Fibroblast of the conjunctiva (primary cell): ENCODE measurements around the gene LOXL3.
"Not testable (repeated sequence)": the region's sequence is repeated elsewhere in the genome, so short reads cannot be mapped to it uniquely, and the experiment has no call there.

Experiments
- DNase-seq: peaks from one replicate; pipeline ENCODE4 v3.0.0-alpha.2; 2010; ENCODE audit warnings: low read depth

LOXL3 gene

DNA sequence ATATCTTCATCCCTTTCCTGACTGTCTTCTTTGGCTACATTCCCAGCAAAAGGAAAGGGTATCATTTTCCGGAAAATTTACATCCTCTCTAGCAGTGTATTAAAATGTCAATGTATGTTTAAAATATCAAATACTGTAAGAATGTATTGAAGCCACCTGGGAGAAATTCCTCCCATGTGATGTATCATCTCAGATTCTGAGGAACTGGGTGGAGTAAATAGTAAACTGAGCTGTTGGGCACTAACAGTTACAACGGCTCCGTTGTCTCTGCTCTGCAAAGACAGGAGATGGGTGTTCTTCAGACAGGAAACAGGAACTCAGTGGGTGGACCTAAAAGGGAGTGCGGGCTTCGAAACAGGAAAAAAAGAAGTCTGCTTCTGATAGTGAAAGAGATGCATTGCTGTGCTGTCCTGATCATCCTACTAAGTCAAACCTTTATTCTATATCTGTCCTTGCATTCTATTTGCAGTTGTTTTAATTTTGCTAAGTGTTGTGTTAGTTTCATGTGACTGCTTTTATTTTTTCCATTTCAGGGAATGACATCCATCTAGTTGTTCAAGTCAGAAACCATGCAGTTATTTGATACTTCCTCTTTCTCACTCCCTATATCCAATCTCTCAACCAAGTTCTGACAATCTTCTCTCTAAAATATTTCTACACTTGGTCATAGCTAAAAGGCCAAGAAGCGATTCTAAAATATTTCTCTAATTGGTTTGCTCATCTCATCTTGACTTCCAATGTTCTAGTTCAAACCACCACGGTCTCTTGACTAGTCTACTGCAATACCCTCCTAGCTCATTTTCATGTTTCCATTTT lies 20.2 kb upstream of the LOXL3 start:
- peak; percentile 47 for DNase-seq

DNA sequence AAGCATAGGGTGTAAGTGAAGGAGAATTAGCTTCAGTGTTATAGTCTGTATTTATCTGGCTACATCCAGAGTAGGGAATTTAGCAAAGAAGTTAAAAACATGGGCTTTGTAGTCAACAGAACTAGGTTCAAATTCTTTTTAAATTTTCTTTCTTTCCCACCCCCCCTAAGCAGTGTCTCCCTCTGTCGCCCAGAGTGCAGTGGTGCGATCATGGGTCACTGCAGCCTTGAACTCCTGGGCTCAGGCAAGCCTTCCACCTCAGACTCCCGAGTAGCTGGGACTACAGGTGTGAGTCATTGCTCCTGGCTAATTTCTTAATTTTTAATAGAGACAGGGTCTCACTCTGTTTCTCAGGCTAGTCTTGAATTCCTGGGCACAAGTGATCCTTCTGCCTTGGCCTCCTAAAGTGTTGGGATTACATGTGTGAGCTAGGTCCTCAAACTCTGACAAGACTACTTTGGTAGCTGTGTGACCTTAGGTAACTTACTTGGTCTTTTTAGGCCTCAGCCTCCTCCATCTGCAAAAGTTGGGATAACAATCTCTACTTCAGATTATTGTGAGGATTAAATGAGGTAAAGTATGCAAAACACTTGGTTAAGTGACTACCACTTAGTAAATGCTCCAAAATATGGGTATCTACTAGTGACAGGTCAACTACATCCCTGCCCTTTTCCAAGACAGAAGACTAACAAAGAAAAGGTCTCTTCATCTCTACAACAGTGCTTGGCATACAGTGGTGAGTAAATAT lies 18.6 kb upstream of the LOXL3 start:
- no peak for DNase-seq

DNA sequence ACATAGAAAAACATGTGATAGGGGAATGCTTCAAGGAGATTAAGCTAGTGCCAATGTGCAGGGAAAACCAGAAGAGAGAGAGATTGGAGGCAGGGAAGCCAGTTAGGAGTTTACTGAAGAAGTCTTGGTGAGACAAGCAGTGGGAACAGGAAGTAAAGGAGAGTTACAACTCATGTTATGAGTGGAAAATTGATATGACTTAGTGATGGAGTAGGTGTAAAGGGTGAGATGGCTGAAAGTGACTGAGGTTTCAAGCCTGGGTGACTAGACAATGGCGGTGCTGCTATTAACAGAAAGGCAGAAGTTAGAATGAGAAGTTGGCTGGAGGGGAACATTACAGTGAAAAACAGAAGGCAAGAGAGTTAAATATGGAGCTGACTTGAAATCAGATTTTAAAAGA lies 17.3 kb upstream of the LOXL3 start:
- DNase-seq: no peak

DNA sequence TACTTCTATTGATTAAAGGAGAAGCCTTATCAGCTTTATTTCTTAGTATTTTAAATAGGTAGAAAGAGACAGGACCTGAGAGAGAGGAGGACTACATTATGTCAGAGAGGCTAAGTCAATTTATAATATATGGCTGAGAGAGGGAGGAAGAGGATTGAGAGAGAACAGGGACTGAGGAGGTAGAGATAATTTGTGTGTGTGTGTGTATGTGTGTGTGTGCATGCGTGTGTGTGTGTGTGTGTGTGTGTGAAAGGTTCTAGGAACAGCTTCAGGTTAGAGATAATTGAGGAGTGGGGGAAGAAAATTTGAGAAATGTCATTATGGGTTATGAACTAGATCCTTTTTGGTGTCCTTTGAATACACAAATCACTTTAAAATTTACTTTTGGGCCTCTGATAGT lies 15.9 kb upstream of the LOXL3 start:
- DNase-seq: no peak

DNA sequence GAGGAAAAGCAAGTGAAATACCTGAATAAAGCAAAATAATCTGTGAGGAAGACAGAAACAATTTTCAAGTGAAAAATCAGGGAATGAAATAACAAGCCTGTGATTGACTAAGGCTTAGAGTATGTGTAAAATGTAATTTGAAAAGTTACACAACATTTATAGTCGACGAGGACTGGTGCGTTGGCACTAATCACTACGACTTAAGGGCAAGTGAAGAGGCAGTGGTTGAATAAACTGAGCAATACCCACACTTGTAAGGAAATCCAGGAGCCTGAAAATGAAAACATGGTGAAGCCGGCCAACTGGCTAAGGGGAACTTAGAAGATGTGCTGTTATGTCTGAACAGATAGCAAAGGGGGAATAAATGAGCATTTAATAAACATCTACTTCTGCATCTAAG lies 14.1 kb upstream of the LOXL3 start:
- peak; percentile 84 for DNase-seq

DNA sequence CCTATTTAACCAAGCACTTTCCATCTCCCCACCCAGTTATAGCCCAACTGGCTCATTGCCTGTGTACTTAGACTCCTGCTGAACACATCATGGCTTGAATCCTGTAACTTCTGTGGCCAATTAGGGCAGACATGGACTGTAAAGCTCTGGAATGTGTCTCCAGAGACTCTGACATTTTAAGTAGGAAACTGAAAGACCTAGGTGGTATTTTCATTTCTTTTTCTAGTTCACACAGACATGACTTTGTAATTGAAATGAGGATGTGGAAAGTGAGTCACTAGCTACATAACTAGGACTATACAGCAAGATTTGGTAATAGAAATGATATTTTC lies 13.0 kb upstream of the LOXL3 start:
- peak; percentile 93 for DNase-seq

DNA sequence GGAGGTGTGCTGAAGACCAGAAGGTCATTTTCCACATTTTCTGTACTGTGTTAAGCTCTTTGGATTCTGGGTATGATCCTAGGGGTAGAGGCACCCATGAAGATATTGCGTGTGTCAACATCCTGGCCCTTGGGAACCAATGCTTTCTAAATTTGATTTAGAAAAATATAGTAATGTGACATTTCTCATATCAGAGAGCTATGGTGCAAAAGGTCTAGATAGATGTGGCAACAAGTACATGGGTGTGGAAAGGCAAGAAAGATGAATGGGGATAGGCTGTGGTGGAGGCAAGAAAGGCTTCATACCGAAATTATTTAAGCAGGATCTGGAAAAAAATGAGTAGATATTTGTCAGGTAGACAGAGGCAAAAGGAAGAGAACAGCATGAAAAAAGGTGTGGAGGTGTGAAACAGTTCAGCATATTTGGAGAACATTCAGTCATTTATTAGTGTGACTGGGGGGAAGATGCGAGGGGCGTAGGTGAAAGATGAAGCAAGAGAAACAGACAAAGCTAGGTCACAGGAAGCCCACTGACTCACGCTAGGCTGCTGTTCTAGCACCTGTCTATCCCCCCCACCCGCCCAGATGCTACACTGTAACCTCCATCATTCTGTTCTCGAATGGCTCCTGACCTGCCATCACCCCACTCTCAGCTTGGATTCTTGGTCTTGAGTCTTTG lies 12.5 kb upstream of the LOXL3 start:
- DNase-seq: no peak

DNA sequence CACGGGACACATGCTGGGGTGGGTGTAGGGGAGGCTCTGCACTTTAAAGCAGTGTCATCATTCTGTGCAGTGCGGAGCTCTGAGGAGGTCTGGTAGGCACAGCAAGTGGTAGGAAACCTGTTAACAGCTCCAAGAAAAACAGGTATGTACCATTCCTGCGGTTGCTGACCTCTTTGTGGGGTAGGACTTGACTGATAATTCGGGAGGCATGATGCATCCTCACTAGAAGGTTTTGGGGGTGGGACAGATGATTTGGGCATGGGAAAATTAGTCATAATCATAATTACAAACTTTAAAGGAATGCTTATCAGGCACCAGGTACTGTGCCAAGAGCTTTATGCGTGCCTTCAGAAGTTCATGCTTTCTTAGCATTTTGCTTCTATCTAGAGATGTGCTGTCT lies 10.5 kb upstream of the LOXL3 start:
- DNase-seq: no peak

DNA sequence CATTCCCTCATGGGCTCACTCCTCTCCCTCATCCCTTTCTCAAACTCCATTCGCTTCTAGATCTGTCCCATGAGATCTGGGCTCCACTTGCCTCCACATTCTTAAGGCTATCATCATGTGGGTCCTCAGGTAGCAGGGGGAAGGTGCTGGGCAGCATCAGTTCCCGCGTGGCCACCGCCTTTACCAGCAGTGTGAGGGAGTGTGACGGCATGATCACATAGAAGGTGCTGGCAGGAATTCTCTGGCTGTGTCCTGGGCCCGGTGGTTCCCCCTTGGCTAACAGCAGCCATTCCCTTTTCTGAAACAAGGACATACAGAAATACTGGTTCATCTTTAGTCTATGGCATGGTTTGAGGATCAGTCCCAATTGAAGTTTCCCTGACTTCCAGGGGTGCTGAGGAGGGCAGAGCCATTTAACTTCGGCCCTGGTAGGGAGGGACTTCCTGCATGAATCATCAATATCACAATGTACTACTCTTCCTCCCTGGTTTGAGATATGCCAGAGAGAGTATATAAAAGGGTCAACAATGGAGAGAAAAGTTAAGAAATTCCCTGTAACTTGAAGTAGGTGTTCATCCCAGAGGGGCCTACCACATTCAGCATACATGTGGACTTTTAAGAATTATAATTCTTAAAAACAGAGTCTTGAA lies 8.5 kb upstream of the LOXL3 start:
- DNase-seq: no peak

DNA sequence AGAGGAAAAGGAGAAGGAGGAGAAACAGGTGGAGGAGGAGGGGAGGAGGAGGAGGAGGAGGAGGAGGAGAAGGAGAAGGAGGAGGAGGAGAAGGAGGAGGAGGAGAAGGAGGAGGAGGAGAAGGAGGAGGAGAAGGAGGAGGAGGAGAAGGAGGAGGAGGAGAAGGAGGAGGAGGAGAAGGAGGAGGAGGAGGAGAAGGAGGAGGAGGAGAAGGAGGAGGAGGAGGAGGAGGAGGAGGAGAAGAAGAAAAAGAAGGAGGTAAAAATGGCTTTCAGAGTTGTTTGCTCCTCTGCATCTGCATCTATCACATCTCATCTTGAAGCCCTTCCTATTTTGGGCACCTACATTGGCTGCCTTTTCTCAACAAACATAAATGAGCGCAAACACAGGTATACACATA lies 7.3 kb upstream of the LOXL3 start:
- not testable (repeated sequence) for DNase-seq

DNA sequence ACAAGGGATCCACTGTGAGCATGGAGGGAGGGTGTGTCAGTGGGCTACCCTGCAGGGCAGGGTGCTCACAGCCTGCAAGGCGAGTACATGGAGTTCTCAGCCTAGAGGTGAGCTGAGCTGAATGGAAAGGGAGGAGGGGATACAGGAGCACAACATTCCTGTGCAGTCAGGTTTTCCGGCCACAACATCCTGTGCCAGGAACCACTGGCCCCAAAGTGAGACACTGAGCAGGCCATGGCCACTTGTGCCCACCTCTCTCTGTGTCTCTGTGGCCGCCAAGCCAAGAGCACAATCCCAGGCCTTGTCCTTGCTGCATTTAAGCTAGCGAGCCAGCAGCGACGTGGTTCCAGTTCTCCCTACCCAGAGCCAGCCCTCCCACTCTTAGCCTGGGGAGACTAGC lies 6.8 kb upstream of the LOXL3 start:
- no peak for DNase-seq

DNA sequence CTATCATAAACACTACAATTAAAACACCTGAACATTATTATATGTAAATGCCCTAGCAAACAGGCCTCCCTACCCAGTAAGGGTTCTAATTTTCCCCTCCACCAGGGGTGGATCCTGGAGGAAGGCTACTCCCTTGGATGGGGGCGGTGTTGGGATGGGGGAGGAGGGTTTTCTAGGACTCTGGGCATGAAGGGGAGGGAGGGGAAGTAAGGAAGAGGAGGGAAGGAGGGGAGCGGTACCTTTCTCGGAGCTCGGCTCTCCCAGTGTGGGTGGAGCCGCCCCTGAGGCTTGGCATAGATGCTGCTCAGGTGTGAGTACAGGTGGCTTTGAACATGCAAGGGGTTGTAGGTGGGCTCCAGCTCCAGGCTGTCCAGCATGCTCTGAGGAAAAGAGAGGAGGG lies 6.2 kb upstream of the LOXL3 start:
- no peak for DNase-seq

DNA sequence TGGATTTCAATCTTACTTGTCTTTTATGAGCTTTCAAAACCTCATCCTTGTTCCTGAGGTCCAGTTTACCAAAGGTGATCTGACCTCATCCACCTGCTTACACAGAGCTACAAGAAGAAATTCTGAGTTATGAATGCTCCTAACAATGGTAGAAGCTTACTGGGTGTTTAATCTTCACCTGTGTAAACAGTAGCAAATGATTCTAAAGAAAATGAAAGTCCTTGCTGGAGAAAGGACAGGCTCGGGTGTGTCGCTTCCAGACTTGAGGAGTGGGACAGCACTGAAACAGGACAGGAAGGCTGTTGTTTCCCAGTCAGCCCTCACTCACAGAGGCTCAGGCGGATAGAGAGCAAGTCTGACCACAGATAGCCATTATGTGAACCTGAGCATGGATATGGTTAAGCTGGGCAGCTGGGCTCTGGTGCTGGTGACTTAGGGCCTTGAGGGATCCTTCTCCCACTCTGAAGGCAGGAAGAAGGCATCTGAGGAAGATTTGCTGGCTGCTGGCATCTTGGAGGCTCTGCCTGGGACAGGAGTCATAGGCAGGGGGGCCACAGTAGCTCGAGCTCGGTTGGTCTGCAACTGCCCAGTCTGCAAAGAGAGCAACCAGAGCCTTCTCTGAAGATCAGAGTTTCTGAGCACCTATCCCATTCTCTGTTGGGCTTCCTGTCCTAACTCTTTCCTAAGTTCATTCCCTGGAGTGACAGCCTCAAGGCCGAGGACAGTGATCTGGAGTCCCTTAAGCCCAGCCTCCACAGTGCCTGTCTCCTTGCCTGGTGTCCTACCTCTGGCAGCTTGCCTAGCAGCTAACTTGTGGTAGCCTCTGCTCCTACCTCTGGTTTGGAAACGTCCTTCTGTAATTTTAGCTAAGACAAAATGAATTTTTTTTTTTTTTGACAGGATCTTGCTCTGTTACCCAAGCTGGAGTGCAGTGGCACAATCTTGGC lies 4.8 kb upstream of the LOXL3 start:
- DNase-seq: no peak

DNA sequence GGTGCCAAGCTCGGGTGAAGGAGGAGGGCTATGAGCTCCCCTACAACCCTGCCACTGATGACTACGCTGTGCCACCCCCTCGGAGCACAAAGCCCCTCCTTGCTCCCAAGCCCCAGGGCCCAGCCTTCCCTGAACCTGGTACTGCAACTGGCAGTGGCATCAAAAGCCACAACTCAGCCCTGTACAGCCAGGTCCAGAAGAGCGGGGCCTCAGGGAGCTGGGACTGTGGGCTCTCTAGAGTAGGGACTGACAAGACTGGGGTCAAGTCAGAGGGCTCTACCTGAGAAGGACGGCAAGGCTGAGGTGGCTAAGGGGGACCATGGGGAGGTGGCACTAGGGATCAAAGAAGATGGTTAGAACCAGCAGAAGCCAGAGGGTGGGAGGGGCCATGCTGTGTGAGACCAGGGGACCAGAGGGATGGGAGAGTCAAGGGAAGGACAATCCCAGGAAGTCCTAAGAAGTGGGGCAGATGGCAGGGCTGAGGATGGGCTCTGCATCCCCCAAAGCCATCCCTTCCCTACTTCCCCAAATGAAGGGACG lies 3.2 kb upstream of the LOXL3 start:
- DNase-seq: no peak

DNA sequence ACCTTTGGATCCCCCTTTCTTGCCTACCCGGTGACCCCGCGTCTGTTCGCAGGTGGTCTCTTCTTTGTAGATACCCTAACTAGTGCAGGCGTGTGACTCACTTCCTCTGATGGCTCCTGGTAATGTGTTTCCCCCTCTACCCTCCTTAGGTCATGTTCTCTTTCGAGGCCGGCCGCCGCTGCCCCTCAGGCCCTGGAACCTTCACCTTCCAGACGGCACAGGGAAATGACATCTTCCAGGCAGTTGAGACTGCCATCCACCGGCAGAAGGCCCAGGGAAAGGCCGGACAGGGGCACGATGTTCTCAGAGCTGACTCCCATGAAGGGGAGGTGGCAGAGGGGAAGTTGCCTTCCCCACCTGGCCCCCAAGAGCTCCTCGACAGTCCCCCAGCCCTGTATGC lies 2.4 kb upstream of the LOXL3 start:
- DNase-seq: no peak

DNA sequence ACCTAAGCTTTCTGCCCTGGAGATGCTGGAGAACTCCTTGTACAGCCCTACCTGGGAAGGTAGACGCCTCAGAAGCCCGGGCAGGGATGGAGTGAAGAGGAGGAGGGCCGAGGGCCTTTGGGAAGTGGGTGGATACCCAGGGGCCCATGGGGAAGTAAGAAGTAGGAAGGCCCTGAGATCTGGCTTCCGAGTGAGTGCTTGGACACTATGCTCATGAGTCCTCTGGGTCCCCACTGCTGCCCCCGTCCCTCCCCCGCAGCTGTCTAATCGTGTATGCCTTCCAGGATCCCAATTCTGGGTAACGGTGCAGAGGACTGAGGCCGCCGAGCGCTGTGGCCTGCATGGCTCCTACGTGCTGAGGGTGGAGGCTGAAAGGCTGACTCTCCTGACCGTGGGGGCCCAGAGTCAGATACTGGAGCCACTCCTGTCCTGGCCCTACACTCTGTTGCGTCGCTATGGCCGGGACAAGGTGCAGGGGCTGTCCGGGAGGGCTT lies 1.9 kb upstream of the LOXL3 start:
- DNase-seq: no peak

DNA sequence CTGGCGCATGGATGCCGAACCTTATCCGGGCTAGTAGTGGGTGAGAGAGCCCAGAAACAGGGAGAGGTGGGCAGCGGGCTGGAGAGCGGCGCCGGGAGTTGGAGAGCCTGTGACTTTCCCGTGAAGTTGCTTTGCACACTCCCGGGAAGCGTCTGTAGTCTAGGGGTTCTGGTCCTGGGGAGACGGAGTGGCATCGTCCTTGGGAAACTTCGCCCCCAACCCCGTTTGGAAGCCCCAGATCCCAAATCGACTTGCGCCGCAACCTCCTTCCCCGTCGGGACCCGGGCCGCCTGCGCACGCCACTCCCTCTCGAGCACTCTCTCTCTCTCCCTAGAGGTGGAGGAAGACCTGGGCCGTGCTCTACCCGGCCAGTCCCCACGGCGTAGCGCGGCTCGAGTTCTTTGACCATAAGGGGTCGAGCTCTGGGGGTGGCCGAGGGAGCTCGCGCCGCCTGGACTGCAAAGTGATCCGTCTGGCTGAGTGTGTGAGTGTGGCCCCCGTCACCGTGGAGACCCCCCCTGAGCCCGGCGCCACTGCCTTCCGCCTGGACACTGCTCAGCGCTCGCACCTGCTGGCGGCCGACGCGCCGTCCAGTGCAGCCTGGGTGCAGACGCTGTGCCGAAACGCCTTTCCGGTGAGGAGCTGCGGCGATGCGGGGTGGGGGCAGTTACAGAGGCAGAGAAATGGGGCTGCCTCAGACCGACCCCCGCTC lies 1.2 kb upstream of the LOXL3 start:
- no peak for DNase-seq

DNA sequence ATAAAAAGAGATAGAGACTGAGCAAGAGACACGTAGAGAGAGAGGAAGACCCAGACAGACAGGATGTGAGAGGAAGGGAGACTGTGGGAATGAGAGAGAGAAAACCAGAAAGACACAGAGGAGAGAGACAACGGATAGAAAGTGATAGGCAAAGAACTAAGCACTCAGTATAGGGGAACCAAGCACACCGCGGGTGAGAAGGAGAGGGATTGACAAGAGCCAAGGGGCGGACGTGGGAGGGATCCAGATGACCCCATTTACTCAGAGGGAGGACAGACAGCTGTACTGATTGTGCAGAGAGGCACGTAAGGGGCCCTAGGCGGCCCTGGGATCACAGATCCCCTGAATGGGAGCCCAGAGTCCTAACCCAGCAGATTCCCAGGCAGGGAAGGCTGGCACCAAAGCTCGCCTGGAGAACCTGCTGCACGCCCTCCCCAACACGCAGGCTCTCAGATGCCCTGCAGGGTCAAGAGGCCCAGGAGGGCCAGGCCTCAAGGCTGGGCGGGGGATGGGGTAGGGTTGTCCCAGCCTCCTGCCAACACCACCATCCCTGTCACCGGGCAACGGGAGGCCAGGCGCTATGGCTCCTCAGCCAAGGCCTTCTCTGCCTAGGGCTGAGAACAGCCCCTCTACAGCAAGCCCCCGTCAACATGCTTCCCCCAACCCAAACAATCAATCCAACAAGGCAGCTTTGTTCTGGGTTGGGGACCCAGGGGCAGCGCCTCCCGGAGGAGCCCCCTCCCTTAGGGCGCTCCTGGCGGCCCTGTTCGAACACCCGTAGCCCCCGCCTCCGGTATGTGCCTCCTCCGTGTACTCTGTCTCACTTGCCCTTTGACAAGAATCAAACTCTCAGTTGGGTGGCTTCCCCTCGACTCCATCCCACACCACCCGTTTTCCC lies 579 bp downstream of the LOXL3 start:
- DNase-seq: no peak
